Panc1 (cell line): ENCODE results near the gene GRM2. TPM values are rescaled to one million over a fixed set of nuclear protein-coding genes. Genes with fewer than 3 reads are reported as not detected.

Experiments
- ATAC-seq: fragments of 200-7000 bp; cut with Tn5 transposase; 2 replicates; pipeline ENCODE4 v1.9.1; 2020; ENCODE audit warnings: mild to moderate bottlenecking, moderate library complexity
- BruUV-seq: library from RNA; stranded (reverse); fragments of 400-500 nt; replicated peaks from 2 replicates; lab custom pipeline; 2021; lab: Mats Ljungman, UMichigan
- CTCF ChIA-PET: fragments of 300-600 bp; sonication (Branson Sonifier 250); formaldehyde crosslinking; loops from one replicate; lab custom pipeline; 2022; ENCODE audit warnings: antibody characterized with exemption; lab: Charles Lee
- POLR2A ChIA-PET: fragments of 300-600 bp; sonication (Branson Sonifier 250); formaldehyde crosslinking; loops from one replicate; lab custom pipeline; 2022; ENCODE audit warnings: antibody characterized with exemption; lab: Charles Lee
- DNase-seq: peaks from one replicate; pipeline ENCODE4 v3.0.0-alpha.2; 2010; ENCODE audit warnings: low read depth, low spot score
- H3K27ac ChIP-seq: 2 replicates; pipeline ENCODE4 v1.5.1; 2011; ENCODE audit warnings: mild to moderate bottlenecking, low read length, inconsistent platforms
- H3K27me3 ChIP-seq: fragments of 200-500 bp; sonication (Bioruptor generic); 2 replicates; pipeline ENCODE4 v1.6.0; 2014; ENCODE audit warnings: low read length, inconsistent platforms; ENCODE audit not compliant: control insufficient read depth, insufficient read depth
- H3K36me3 ChIP-seq: fragments of 200-500 bp; sonication (Bioruptor generic); 2 replicates; pipeline ENCODE4 v1.5.1; 2014; ENCODE audit warnings: inconsistent platforms, mild to moderate bottlenecking, low read length, moderate library complexity; ENCODE audit not compliant: control insufficient read depth, insufficient read depth
- H3K4me1 ChIP-seq: 2 replicates; pipeline ENCODE4 v1.5.1; 2011; ENCODE audit warnings: inconsistent platforms, mild to moderate bottlenecking, low read length, moderate library complexity; ENCODE audit not compliant: control insufficient read depth, insufficient read depth
- H3K4me3 ChIP-seq, 2 experiments: 2 replicates each; pipeline ENCODE4 v1.5.1; 2011 to 2012; ENCODE audit warnings: low read depth in 2 of 2, low read length in 2 of 2, mild to moderate bottlenecking in 2 of 2, inconsistent platforms in 1 of 2, moderate library complexity in 1 of 2
- H3K9me3 ChIP-seq: fragments of 200-500 bp; sonication (Bioruptor generic); 2 replicates; pipeline ENCODE4 v1.5.1; 2014; ENCODE audit warnings: low read depth, mild to moderate bottlenecking, inconsistent platforms, low read length, moderate library complexity; ENCODE audit not compliant: control insufficient read depth, insufficient read depth
- CTCF ChIP-seq: fragments of 450-650 bp; IDR thresholded peaks from 2 replicates; pipeline ENCODE4 v1.5.1; 2017; ENCODE audit warnings: mild to moderate bottlenecking
- POLR2AphosphoS5 ChIP-seq: IDR thresholded peaks from 2 replicates; pipeline ENCODE4 v1.6.1; 2012; ENCODE audit warnings: mild to moderate bottlenecking, low read depth, low read length, moderate library complexity
- REST ChIP-seq, 2 experiments: IDR thresholded peaks; 2 replicates each; pipeline ENCODE4 v1.6.1; 2011 to 2012; ENCODE audit warnings: low read depth in 2 of 2, control low read depth in 1 of 2, low read length in 1 of 2, mild to moderate bottlenecking in 1 of 2, moderate library complexity in 1 of 2; ENCODE audit not compliant: insufficient read depth in 1 of 2
- SIN3A ChIP-seq: IDR thresholded peaks from 2 replicates; pipeline ENCODE4 v1.6.1; 2012; ENCODE audit warnings: low read depth, mild to moderate bottlenecking, low read length, moderate library complexity, borderline replicate concordance; ENCODE audit not compliant: insufficient read depth
- TCF7L2 ChIP-seq: IDR thresholded peaks from 2 replicates; pipeline ENCODE4 v1.6.1; 2011; ENCODE audit warnings: mild to moderate bottlenecking, low read depth, low read length, inconsistent platforms
- in situ Hi-C: cut with HindIII; loops from 2 replicates; pipeline ENCODE4 v1.10.0; 2016; ENCODE audit warnings: low sequenced_read_pairs, low pct_unique_long_range_greater_than_20kb
- intact Hi-C: fragments of 100-400 bp; cut with micrococcal nuclease; formaldehyde crosslinking; loops from one replicate; pipeline ENCODE4 v1.10.0; 2022; ENCODE audit not compliant: unreplicated experiment
- total RNA-seq: library from RNA; stranded (reverse); gene quantifications from one replicate; pipeline ENCODE4 v1.2.1, GENCODE V29; 2021; ENCODE audit not compliant: unreplicated experiment

GRM2 gene
- total RNA-seq, 1 experiment from 2014 or later, result 0.21 TPM

GRCh38 chr3:51679318-51679717 is 27.6 kb upstream of the GRM2 start:
- Histone ChIP-seq H3K27me3 (no peaks in the 10 kb centered on the region), H3K27ac (no peak overlapping the region), H3K4me1 (no peaks in the 10 kb centered on the region), H3K4me3 (no peak overlapping the region), H3K36me3 (no peaks in the 10 kb centered on the region), H3K9me3 (no peaks in the 10 kb centered on the region)
- CTCF ChIA-PET, result no interaction called here
- intact Hi-C loops (no loop called here), in situ Hi-C loops (no loop called here)
- DNase-seq (no peak), ATAC-seq (no peak)
- no peak for TF ChIP-seq TCF7L2
- BruUV-seq, result no TSS peak
- POLR2A ChIA-PET, result no interaction called here

GRCh38 chr3:51679777-51680176 is 27.1 kb upstream of the GRM2 start:
- in situ Hi-C loops, result no loop called here
- Histone ChIP-seq H3K27me3 (no peaks in the 10 kb centered on the region), H3K36me3 (no peaks in the 10 kb centered on the region), H3K4me3 (no peak overlapping the region), H3K4me1 (no peaks in the 10 kb centered on the region), H3K27ac (no peak overlapping the region), H3K9me3 (no peaks in the 10 kb centered on the region)
- TF ChIP-seq SIN3A (no peak), TCF7L2 (no peak), REST (IDR thresholded peaks at IDR 0.05; ENCODE audit: insufficient read depth in 1 of 2, low read depth in 2 of 2, low read length in 1 of 2) (no peak), POLR2AphosphoS5 (no peak), CTCF (no peak)
- DNase-seq (no peak), ATAC-seq (no peak)
- POLR2A ChIA-PET, result no interaction called here
- CTCF ChIA-PET, result no interaction called here
- intact Hi-C loops, result loop anchor here (5.0 kb wide), 1 partner anchor 177 kb away; the partner anchor contains the start of gene DCAF1
- BruUV-seq, result no TSS peak

GRCh38 chr3:51680196-51680595 is 26.7 kb upstream of the GRM2 start:
- DNase-seq, result no peak
- POLR2A ChIA-PET, result no interaction called here
- ATAC-seq, result no peak
- no peaks in the 10 kb centered on the region for H3K27me3 ChIP-seq
- TF ChIP-seq POLR2AphosphoS5 (no peak), SIN3A (no peak), CTCF (no peak), TCF7L2 (no peak), REST (IDR thresholded peaks at IDR 0.05; ENCODE audit: insufficient read depth in 1 of 2, low read depth in 2 of 2, low read length in 1 of 2) (no peak)
- no peaks in the 10 kb centered on the region for H3K4me1 ChIP-seq
- CTCF ChIA-PET, result interaction anchor here (0.7 kb wide), 1 partner anchor 180 kb away, joined by 3 read pairs; the partner anchor contains the start of gene DCAF1
- no peaks in the 10 kb centered on the region for H3K36me3 ChIP-seq
- intact Hi-C loops, result loop anchor here (5.0 kb wide), 1 partner anchor 178 kb away; the partner anchor contains the start of gene DCAF1
- BruUV-seq, result no TSS peak
- H3K9me3 ChIP-seq, result no peaks in the 10 kb centered on the region
- H3K4me3 ChIP-seq, result no peak overlapping the region
- in situ Hi-C loops, result no loop called here
- no peak overlapping the region for H3K27ac ChIP-seq
